H1 (cell line): Measurements from ENCODE around the gene PLCB1. TPM values are rescaled to one million over a fixed set of nuclear protein-coding genes. Genes with fewer than 3 reads are reported as not detected.

ENCODE experiments used
- CTCF ChIA-PET: fragments of 300-600 bp; sonication (Branson Sonifier 250); formaldehyde crosslinking; loops from one replicate; lab custom pipeline; 2021; ENCODE audit not compliant: partially characterized antibody; lab: Charles Lee
- POLR2A ChIA-PET: fragments of 300-600 bp; sonication (Branson Sonifier 250); formaldehyde crosslinking; loops from one replicate; lab custom pipeline; 2021; ENCODE audit warnings: inconsistent platforms; ENCODE audit not compliant: partially characterized antibody; lab: Charles Lee
- DNase-seq, 2 experiments: peaks; one replicate each; pipeline versions ENCODE4 v3.0.0 to v3.0.0-alpha.2; 2010 to 2022; ENCODE audit warnings: low spot score in 2 of 2, low read depth in 1 of 2, mixed read lengths in 1 of 2
- FAIRE-seq: peaks from 2 replicates; lab custom pipeline; 2011; peaks lifted over from hg19 to GRCh38; lab: Jason Lieb, UNC
- H2AFZ ChIP-seq: 2 replicates; pipeline ENCODE4 v1.8.1; 2012; ENCODE audit warnings: low read length, inconsistent platforms
- H2AK5ac ChIP-seq: 2 replicates; pipeline ENCODE4 v1.6.1; 2013; ENCODE audit warnings: low read depth, low read length
- H2BK120ac ChIP-seq: replicated peaks from 2 replicates; pipeline ENCODE3; 2013; ENCODE audit warnings: low read depth, low read length, inconsistent platforms
- H2BK12ac ChIP-seq: 2 replicates; pipeline ENCODE4 v1.6.1; 2013; ENCODE audit warnings: low read depth, low read length
- H2BK15ac ChIP-seq: 2 replicates; pipeline ENCODE4 v1.6.1; 2013; ENCODE audit warnings: low read length
- H2BK20ac ChIP-seq: 2 replicates; pipeline ENCODE4 v1.6.1; 2013; ENCODE audit warnings: low read length
- H2BK5ac ChIP-seq: 2 replicates; pipeline ENCODE4 v1.6.1; 2013; ENCODE audit warnings: low read depth, low read length
- H3K14ac ChIP-seq: 2 replicates; pipeline ENCODE4 v1.6.1; 2013; ENCODE audit warnings: inconsistent platforms; ENCODE audit not compliant: insufficient read length
- H3K18ac ChIP-seq: 2 replicates; pipeline ENCODE4 v1.6.1; 2013; ENCODE audit warnings: low read length; ENCODE audit errors: extremely low read depth
- H3K23ac ChIP-seq: 2 replicates; pipeline ENCODE4 v1.6.1; 2013; ENCODE audit warnings: inconsistent platforms; ENCODE audit not compliant: insufficient read length
- H3K23me2 ChIP-seq: 2 replicates; pipeline ENCODE4 v1.6.1; 2013; ENCODE audit warnings: low read depth, low read length
- H3K27ac ChIP-seq: 2 replicates; pipeline ENCODE4 v1.6.1; 2011; ENCODE audit warnings: low read depth, low read length, inconsistent platforms
- H3K27me3 ChIP-seq, 4 experiments: replicated peaks in 1 of 4; 1 replicate in 1 of 4; 2 replicates in 3 of 4; pipeline versions ENCODE4 v1.6.1 to v1.8.1; 2011 to 2013; ENCODE audit warnings: low read length in 3 of 4, mild to moderate bottlenecking in 3 of 4, inconsistent platforms in 2 of 4, mixed read lengths in 2 of 4, moderate library complexity in 1 of 4; ENCODE audit not compliant: control insufficient read depth in 3 of 4, insufficient read depth in 3 of 4; ENCODE audit errors: extremely low read depth in 1 of 4
- H3K36me3 ChIP-seq, 4 experiments: 2 replicates each; pipeline versions ENCODE4 v1.6.1 to v1.8.1; 2011 to 2013; ENCODE audit warnings: mild to moderate bottlenecking in 4 of 4, low read length in 3 of 4, moderate library complexity in 2 of 4, control low read depth in 1 of 4, inconsistent platforms in 1 of 4; ENCODE audit not compliant: insufficient read depth in 4 of 4, control insufficient read depth in 2 of 4
- H3K4ac ChIP-seq: replicated peaks from 2 replicates; pipeline ENCODE3; 2013; ENCODE audit warnings: low read length, low read depth, mixed read lengths, inconsistent platforms; ENCODE audit not compliant: insufficient read length
- H3K4me1 ChIP-seq, 4 experiments: replicated peaks in 1 of 4; 1 replicate in 1 of 4; 2 replicates in 3 of 4; pipeline versions ENCODE4 v1.6.1 to v1.8.1; 2011 to 2013; ENCODE audit warnings: low read length in 3 of 4, inconsistent platforms in 2 of 4, mixed read lengths in 1 of 4; ENCODE audit not compliant: insufficient read depth in 4 of 4, control insufficient read depth in 3 of 4
- H3K4me2 ChIP-seq, 2 experiments: 2 replicates each; pipeline versions ENCODE4 v1.6.1 to v1.8.1; 2011 to 2013; ENCODE audit warnings: low read depth in 2 of 2, low read length in 2 of 2, control low read depth in 1 of 2, inconsistent platforms in 1 of 2, mild to moderate bottlenecking in 1 of 2; ENCODE audit not compliant: insufficient read depth in 1 of 2
- H3K4me3 ChIP-seq, 4 experiments: fragments of 200-600, 300-600 bp in 1 of 4; sonication (generic), shearing (Covaris generic), sonication (Bioruptor Twin) in 1 of 4; 2 replicates each; pipeline versions ENCODE4 v1.5.1 to v1.8.1; 2011 to 2016; ENCODE audit warnings: low read length in 4 of 4, low read depth in 3 of 4, control low read depth in 2 of 4, inconsistent platforms in 2 of 4, mild to moderate bottlenecking in 2 of 4, mixed read lengths in 1 of 4, moderate library complexity in 1 of 4; ENCODE audit not compliant: insufficient read depth in 2 of 4; ENCODE audit errors: extremely low read depth in 1 of 4
- H3K56ac ChIP-seq: replicated peaks from 2 replicates; pipeline ENCODE3; 2013; ENCODE audit warnings: low read depth, mild to moderate bottlenecking, mixed read lengths, low read length, inconsistent platforms; ENCODE audit not compliant: insufficient read length
- H3K79me1 ChIP-seq: 2 replicates; pipeline ENCODE4 v1.6.1; 2013; ENCODE audit warnings: low read depth, low read length, control low read depth
- H3K79me2 ChIP-seq, 2 experiments: 2 replicates each; pipeline versions ENCODE4 v1.6.1 to v1.8.1; 2012 to 2013; ENCODE audit warnings: low read length in 2 of 2, mild to moderate bottlenecking in 2 of 2, inconsistent platforms in 1 of 2; ENCODE audit not compliant: insufficient read depth in 2 of 2, control insufficient read depth in 1 of 2
- H3K9ac ChIP-seq, 4 experiments: replicated peaks in 1 of 4; 1 replicate in 1 of 4; 2 replicates in 3 of 4; pipeline versions ENCODE4 v1.6.1 to v1.8.1; 2011 to 2013; ENCODE audit warnings: low read depth in 3 of 4, low read length in 3 of 4, control low read depth in 2 of 4, mild to moderate bottlenecking in 2 of 4, moderate library complexity in 2 of 4, inconsistent platforms in 1 of 4; ENCODE audit errors: extremely low read depth in 1 of 4
- H3K9me3 ChIP-seq, 2 experiments: 2 replicates each; pipeline versions ENCODE4 v1.6.1 to v1.8.1; 2012 to 2013; ENCODE audit warnings: mild to moderate bottlenecking in 2 of 2, moderate library complexity in 2 of 2, control low read depth in 1 of 2, inconsistent platforms in 1 of 2, low read depth in 1 of 2, low read length in 1 of 2, mixed read lengths in 1 of 2; ENCODE audit not compliant: insufficient read depth in 2 of 2
- H4K20me1 ChIP-seq, 2 experiments: replicated peaks in 1 of 2; 2 replicates each; pipeline versions ENCODE3 to v1.8.1; 2011 to 2013; ENCODE audit warnings: inconsistent platforms in 2 of 2, low read length in 2 of 2, mild to moderate bottlenecking in 1 of 2; ENCODE audit not compliant: insufficient read depth in 2 of 2, control insufficient read depth in 1 of 2
- H4K5ac ChIP-seq: 2 replicates; pipeline ENCODE4 v1.6.1; 2013; ENCODE audit warnings: low read length, low read depth, mixed read lengths, inconsistent platforms; ENCODE audit not compliant: insufficient read length
- H4K8ac ChIP-seq: 2 replicates; pipeline ENCODE4 v1.8.0; 2013; ENCODE audit warnings: mild to moderate bottlenecking, moderate library complexity, low read length, inconsistent platforms; ENCODE audit not compliant: insufficient read depth; ENCODE audit errors: extremely low read depth
- H4K91ac ChIP-seq: replicated peaks from 2 replicates; pipeline ENCODE3; 2013; ENCODE audit warnings: low read length, mixed read lengths, inconsistent platforms; ENCODE audit not compliant: insufficient read length
- BACH1 ChIP-seq: IDR thresholded peaks from 2 replicates; pipeline ENCODE4 v1.6.1; 2012; ENCODE audit warnings: low read length, improper control_type of control experiment
- EGR1 ChIP-seq: IDR thresholded peaks from 2 replicates; pipeline ENCODE4 v1.6.1; 2011; ENCODE audit warnings: low read depth, low read length, borderline replicate concordance
- EP300 ChIP-seq, 2 experiments: IDR thresholded peaks; 1 replicate in 1 of 2; 2 replicates in 1 of 2; pipeline ENCODE4 v1.6.1; 2011 to 2012; ENCODE audit warnings: low read depth in 2 of 2, low read length in 2 of 2, mild to moderate bottlenecking in 2 of 2, borderline replicate concordance in 1 of 2, inconsistent platforms in 1 of 2, moderate library complexity in 1 of 2
- GTF2F1 ChIP-seq: IDR thresholded peaks from 2 replicates; pipeline ENCODE4 v1.6.1; 2012; ENCODE audit warnings: low read depth, low read length, improper control_type of control experiment, borderline replicate concordance
- MAX ChIP-seq: IDR thresholded peaks from 2 replicates; pipeline ENCODE4 v1.6.1; 2012; ENCODE audit warnings: inconsistent platforms
- PHF8 ChIP-seq: fragments of 200-600 bp; sonication (generic); conservative IDR thresholded peaks from 2 replicates; pipeline ENCODE4 v1.7.1; 2012; ENCODE audit warnings: low read depth, mild to moderate bottlenecking, inconsistent platforms, low read length, moderate library complexity
- RFX5 ChIP-seq: IDR thresholded peaks from 2 replicates; pipeline ENCODE4 v1.6.1; 2011; ENCODE audit warnings: low read depth, low read length, improper control_type of control experiment, borderline replicate concordance
- SIRT6 ChIP-seq: IDR thresholded peaks from one replicate; pipeline ENCODE4 v1.7.1; 2012; ENCODE audit warnings: low read length, inconsistent platforms
- SP2 ChIP-seq: IDR thresholded peaks from 2 replicates; pipeline ENCODE4 v1.6.1; 2012; ENCODE audit warnings: mild to moderate bottlenecking, low read length, inconsistent platforms
- polyA plus RNA-seq, 7 experiments: library from polyadenylated mRNA; depleted of rRNA in 3 of 7; stranded (reverse) in 5 of 7; unstranded in 2 of 7; fragments of >200 nt in 5 of 7; fragments of 200-250 nt in 2 of 7; gene quantifications; 1 replicate in 5 of 7; 2 replicates in 1 of 7; 4 replicates in 1 of 7; pipeline versions ENCODE4 v1.2.1 to v1.2.3, GENCODE V29; 2011 to 2013; ENCODE audit warnings: missing spikeins in 2 of 7, mixed read lengths in 2 of 7
- total RNA-seq: library from RNA; stranded (reverse); fragmentation: NEBNext Ultra II Directional; extraction: Animal tissue kit (Norgen Biotek cat#: 25700); gene quantifications from 2 replicates; pipeline ENCODE4 v1.2.1, GENCODE V29; 2021

PLCB1 gene
- total and polyA plus RNA-seq, 2 of the 8 experiments (the other 6 are each of a cell fraction or from before 2014, with no cell fraction given): 2.6 to 9.1 TPM

GRCh38 chr20:8414586-8415274 lies 282.7 kb downstream of the PLCB1 start:
- Histone ChIP-seq H3K4me3 (no peak overlapping the region), H3K27me3 (no peaks in the 10 kb centered on the region), H3K9me3 (no peaks in the 10 kb centered on the region), H3K56ac (no peak overlapping the region), H2BK120ac (no peak overlapping the region), H3K36me3 (no peaks in the 10 kb centered on the region), H3K79me1 (no peaks in the 10 kb centered on the region), H3K27ac (no peak overlapping the region), H3K4me1 (no peaks in the 10 kb centered on the region), H3K9ac (no peak overlapping the region), H4K5ac (no peak overlapping the region), H3K14ac (no peak overlapping the region), H2BK5ac (no peak overlapping the region), H3K4ac (no peak overlapping the region), H4K91ac (no peak overlapping the region), H2BK12ac (no peak overlapping the region), H3K23ac (no peak overlapping the region), H3K23me2 (no peaks in the 10 kb centered on the region), H2BK20ac (no peak overlapping the region), H4K8ac (no peak overlapping the region), H2AK5ac (no peak overlapping the region), H3K4me2 (no peak overlapping the region), H3K18ac (no peak overlapping the region), H3K79me2 (no peaks in the 10 kb centered on the region), H2AFZ (no peak overlapping the region), H2BK15ac (no peak overlapping the region), H4K20me1 (no peaks in the 10 kb centered on the region)
- TF ChIP-seq SP2 (no peak), SIRT6 (no peak), EGR1 (no peak), PHF8 (no peak), RFX5 (no peak), EP300 (IDR thresholded peaks at IDR 0.05; ENCODE audit: borderline replicate concordance in 1 of 2, low read depth in 2 of 2, low read length in 2 of 2) (no peak), MAX (no peak), BACH1 (no peak), GTF2F1 (no peak)
- ChIA-PET POLR2A (no interaction called here), CTCF (no interaction called here)
- no peak for FAIRE-seq
- DNase-seq: no peak
